Measurements from ENCODE around the gene SMCHD1. TPM values are rescaled to one million over a fixed set of nuclear protein-coding genes. Genes with fewer than 3 reads are reported as not detected.
"Not testable (repeated sequence)": the region's sequence is repeated elsewhere in the genome, so short reads cannot be mapped to it uniquely, and the experiment has no call there.

The SMCHD1 gene
- total RNA-seq, 4 donors from 2014 or later, result 35.5 to 126 (median 41.3) TPM

- Histone ChIP-seq H3K4me1 (no peaks in the 10 kb centered on the region), H3K27me3 (no peaks in the 10 kb centered on the region), H3K4me3 (no peak overlapping the region), H3K9me3 (no peaks in the 10 kb centered on the region), H3K27ac (no peak overlapping the region), H3K36me3 (peaks cover 74% of the 10 kb centered on the region)
- TF ChIP-seq, protein P1, sequence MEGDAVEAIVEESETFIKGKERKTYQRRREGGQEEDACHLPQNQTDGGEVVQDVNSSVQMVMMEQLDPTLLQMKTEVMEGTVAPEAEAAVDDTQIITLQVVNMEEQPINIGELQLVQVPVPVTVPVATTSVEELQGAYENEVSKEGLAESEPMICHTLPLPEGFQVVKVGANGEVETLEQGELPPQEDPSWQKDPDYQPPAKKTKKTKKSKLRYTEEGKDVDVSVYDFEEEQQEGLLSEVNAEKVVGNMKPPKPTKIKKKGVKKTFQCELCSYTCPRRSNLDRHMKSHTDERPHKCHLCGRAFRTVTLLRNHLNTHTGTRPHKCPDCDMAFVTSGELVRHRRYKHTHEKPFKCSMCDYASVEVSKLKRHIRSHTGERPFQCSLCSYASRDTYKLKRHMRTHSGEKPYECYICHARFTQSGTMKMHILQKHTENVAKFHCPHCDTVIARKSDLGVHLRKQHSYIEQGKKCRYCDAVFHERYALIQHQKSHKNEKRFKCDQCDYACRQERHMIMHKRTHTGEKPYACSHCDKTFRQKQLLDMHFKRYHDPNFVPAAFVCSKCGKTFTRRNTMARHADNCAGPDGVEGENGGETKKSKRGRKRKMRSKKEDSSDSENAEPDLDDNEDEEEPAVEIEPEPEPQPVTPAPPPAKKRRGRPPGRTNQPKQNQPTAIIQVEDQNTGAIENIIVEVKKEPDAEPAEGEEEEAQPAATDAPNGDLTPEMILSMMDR (IDR thresholded peaks at IDR 0.05), result no peak
- TF ChIP-seq POLR2A (IDR thresholded peaks at IDR 0.05), result no peak
- no peak for TF ChIP-seq EP300 (IDR thresholded peaks at IDR 0.05)
- no peak for TF ChIP-seq POLR2AphosphoS5 (IDR thresholded peaks at IDR 0.05)
- WGBS, result 96% methylated on average over 5 of the region's 5 CpGs
- no peak for DNase-seq (ENCODE audit: low spot score in 2 of 2)
Measured at GRCh38 chr18:2717407-2717806, 61.9 kb downstream of the SMCHD1 start.

- Histone ChIP-seq H3K36me3 (peaks cover 63% of the 10 kb centered on the region), H3K27me3 (no peaks in the 10 kb centered on the region), H3K27ac (no peak overlapping the region), H3K4me3 (no peak overlapping the region), H3K4me1 (no peaks in the 10 kb centered on the region), H3K9me3 (no peaks in the 10 kb centered on the region)
- DNase-seq (ENCODE audit: low spot score in 2 of 2), result no peak
- WGBS, result 82% methylated on average over 2 of the region's 2 CpGs
- no peak for TF ChIP-seq POLR2A (IDR thresholded peaks at IDR 0.05)
- no peak for TF ChIP-seq POLR2AphosphoS5 (IDR thresholded peaks at IDR 0.05)
- TF ChIP-seq, protein P1 (IDR thresholded peaks at IDR 0.05), result no peak
- no peak for TF ChIP-seq EP300 (IDR thresholded peaks at IDR 0.05)
Measured at GRCh38 chr18:2719040-2719439, 63.5 kb downstream of the SMCHD1 start.

DNA sequence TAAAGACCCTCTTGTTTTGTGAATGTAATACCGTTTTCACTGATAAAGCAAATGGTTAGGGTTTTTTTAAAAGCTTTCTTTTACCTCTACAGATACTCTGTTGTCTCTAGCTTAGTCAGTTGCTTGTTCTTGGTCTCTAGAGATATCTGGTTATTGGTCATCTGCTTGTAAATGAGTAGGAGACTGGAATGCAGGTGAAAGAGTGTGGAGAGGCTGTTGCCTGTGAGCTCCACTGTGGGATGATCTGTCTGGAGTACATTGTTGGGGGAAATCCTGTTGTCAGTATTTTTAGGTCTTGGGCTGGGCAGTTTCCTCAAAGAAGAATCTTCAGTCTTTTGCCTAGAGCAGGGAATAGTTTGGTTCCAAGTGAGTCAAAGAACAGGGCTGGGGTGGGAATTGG is 67.7 kb downstream of the SMCHD1 start:
- H3K4me1 ChIP-seq, result no peaks in the 10 kb centered on the region
- H3K27ac ChIP-seq, result no peak overlapping the region
- H3K9me3 ChIP-seq, result no peaks in the 10 kb centered on the region
- 91% methylated on average over 1 of the region's 1 CpG for WGBS
- no peak for DNase-seq (ENCODE audit: low spot score in 2 of 2)
- no peak overlapping the region for H3K4me3 ChIP-seq
- peaks cover 54% of the 10 kb centered on the region for H3K36me3 ChIP-seq
- TF ChIP-seq, protein P1 (IDR thresholded peaks at IDR 0.05), result no peak
- TF ChIP-seq POLR2AphosphoS5 (IDR thresholded peaks at IDR 0.05), result no peak
- TF ChIP-seq POLR2A (IDR thresholded peaks at IDR 0.05), result no peak
- no peak for TF ChIP-seq EP300 (IDR thresholded peaks at IDR 0.05)
- H3K27me3 ChIP-seq, result no peaks in the 10 kb centered on the region

- DNase-seq (ENCODE audit: low spot score in 2 of 2), result no peak
- TF ChIP-seq, protein P1 (IDR thresholded peaks at IDR 0.05), result no peak
- TF ChIP-seq POLR2A (IDR thresholded peaks at IDR 0.05), result no peak
- no peak for TF ChIP-seq EP300 (IDR thresholded peaks at IDR 0.05)
- TF ChIP-seq POLR2AphosphoS5 (IDR thresholded peaks at IDR 0.05), result no peak
- Histone ChIP-seq H3K4me1 (no peaks in the 10 kb centered on the region), H3K9me3 (no peaks in the 10 kb centered on the region), H3K27me3 (no peaks in the 10 kb centered on the region), H3K27ac (no peak overlapping the region), H3K4me3 (no peak overlapping the region), H3K36me3 (peaks cover 72% of the 10 kb centered on the region)
- WGBS, result 98% methylated on average over 1 of the region's 1 CpG
Measured at GRCh38 chr18:2729757-2730156, 74.2 kb downstream of the SMCHD1 start.

DNA sequence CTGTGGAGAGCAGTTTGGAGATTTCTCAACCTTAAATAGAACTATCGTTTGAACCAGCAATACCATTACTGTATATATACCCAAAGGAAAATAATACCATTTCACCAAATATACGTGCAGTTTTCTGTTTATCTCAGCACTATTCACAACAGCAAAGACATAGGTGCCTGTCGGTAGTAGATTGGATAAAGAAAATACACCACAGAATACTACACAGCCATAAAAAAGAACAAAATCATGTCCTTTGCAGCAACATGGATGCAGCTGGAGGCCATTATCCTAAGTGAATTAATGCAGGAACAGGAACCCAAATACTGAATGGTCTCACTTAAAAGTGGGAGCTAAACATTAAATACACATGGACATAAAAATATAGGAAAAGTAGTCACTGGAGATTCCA is 81.3 kb downstream of the SMCHD1 start:
- H3K36me3 ChIP-seq, result peaks cover 78% of the 10 kb centered on the region
- H3K4me1 ChIP-seq, result no peaks in the 10 kb centered on the region
- no peaks in the 10 kb centered on the region for H3K9me3 ChIP-seq
- H3K27me3 ChIP-seq, result no peaks in the 10 kb centered on the region
- H3K27ac ChIP-seq, result no peak overlapping the region
- DNase-seq (ENCODE audit: low spot score in 2 of 2), result no peak
- TF ChIP-seq POLR2AphosphoS5 (IDR thresholded peaks at IDR 0.05) (no peak), EP300 (IDR thresholded peaks at IDR 0.05) (no peak), POLR2A (IDR thresholded peaks at IDR 0.05) (no peak)
- TF ChIP-seq, protein P1 (IDR thresholded peaks at IDR 0.05), result no peak
- WGBS, result 96% methylated on average over 3 of the region's 3 CpGs
- H3K4me3 ChIP-seq, result no peak overlapping the region

- H3K27ac ChIP-seq; H3K4me3 ChIP-seq; H3K4me1 ChIP-seq; H3K27me3 ChIP-seq; DNase-seq (ENCODE audit: low spot score in 2 of 2); H3K9me3 ChIP-seq: not testable (repeated sequence)
- WGBS, result 96% methylated on average over 3 of the region's 3 CpGs
- peaks cover 64% of the 10 kb centered on the region for H3K36me3 ChIP-seq
Measured at GRCh38 chr18:2740082-2740481, 84.6 kb downstream of the SMCHD1 start.
